Mesothelial cell of epicardium (in vitro differentiated cells): ENCODE data around the gene EEF1AKMT3. TPM values are rescaled to one million over a fixed set of nuclear protein-coding genes. Genes with fewer than 3 reads are reported as not detected.
A peak's percentile ranks its signal among the peaks of the same experiment; 100 is the strongest.

Experiments
- DNase-seq, 2 experiments: peaks; one replicate each; pipeline ENCODE4 v3.0.0; 2021; ENCODE audit warnings: low spot score in 2 of 2; ENCODE audit not compliant: unreplicated experiment in 2 of 2
- H3K27ac Mint-ChIP-seq: 2 replicates; pipeline ENCODE4 v1.8.0; 2021; ENCODE audit warnings: mixed read lengths
- H3K27me3 Mint-ChIP-seq: 2 replicates; pipeline ENCODE4 v1.8.0; 2021; ENCODE audit warnings: low read depth, mixed read lengths
- H3K36me3 Mint-ChIP-seq: 2 replicates; pipeline ENCODE4 v1.8.0; 2021; ENCODE audit warnings: mixed read lengths
- H3K4me1 Mint-ChIP-seq: 2 replicates; pipeline ENCODE4 v1.8.0; 2021; ENCODE audit warnings: mixed read lengths
- H3K4me3 Mint-ChIP-seq: 2 replicates; pipeline ENCODE4 v1.8.0; 2021; ENCODE audit warnings: mild to moderate bottlenecking, moderate library complexity, mixed read lengths
- H3K9me3 Mint-ChIP-seq: 2 replicates; pipeline ENCODE4 v1.8.0; 2021; ENCODE audit warnings: mixed read lengths
- total RNA-seq: library from RNA; stranded (reverse); gene quantifications from 3 replicates; pipeline ENCODE4 v1.2.1, GENCODE V29; 2021
- TF ChIP-seq, protein P1 (sequence below): fragments of 200-600 bp; sonication (generic); IDR thresholded peaks from one replicate; pipeline ENCODE4 v1.5.0; 2021; ENCODE audit warnings: antibody characterized with exemption; ENCODE audit not compliant: unreplicated experiment

Gene EEF1AKMT3
- total RNA-seq, 1 donor from 2014 or later, result 8.7 TPM

DNA sequence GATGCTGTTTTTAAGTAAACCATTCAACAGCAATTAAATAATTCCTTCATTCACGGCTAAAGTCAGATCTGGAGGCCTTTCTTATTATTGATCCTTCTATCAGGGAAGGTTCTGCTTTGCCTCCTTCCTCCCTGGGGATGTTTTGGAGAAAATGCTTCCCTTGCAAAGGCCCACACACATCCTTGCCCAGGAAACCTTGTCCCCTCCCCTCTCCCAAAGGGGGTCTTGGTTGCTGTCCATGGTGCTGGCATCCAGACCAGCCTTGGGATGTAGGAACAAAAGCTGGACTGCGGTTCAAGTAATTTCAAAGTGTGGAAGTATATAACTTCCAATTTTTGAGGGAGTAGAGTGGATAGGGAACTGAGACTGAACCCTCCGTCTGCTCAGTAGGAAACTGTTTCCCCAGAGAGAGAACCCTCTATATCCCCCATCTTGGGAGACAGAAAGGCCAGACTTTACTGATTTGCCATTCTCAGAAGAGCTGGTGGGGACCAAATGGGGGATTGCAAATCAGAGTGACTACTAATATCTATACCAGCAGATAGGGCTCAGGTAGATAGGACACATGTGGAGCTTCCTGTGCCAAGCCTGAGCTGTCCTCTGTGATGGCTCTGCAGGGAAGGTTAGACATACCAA, 11.9 kb upstream of the EEF1AKMT3 start:
- Mint-ChIP-seq H3K4me3 (no peak overlapping the region), H3K36me3 (peaks cover 7% of the 10 kb centered on the region), H3K27me3 (peaks cover 91% of the 10 kb centered on the region), H3K27ac (no peak overlapping the region), H3K4me1 (peaks cover 20% of the 10 kb centered on the region), H3K9me3 (no peaks in the 10 kb centered on the region)
- TF ChIP-seq, protein P1, sequence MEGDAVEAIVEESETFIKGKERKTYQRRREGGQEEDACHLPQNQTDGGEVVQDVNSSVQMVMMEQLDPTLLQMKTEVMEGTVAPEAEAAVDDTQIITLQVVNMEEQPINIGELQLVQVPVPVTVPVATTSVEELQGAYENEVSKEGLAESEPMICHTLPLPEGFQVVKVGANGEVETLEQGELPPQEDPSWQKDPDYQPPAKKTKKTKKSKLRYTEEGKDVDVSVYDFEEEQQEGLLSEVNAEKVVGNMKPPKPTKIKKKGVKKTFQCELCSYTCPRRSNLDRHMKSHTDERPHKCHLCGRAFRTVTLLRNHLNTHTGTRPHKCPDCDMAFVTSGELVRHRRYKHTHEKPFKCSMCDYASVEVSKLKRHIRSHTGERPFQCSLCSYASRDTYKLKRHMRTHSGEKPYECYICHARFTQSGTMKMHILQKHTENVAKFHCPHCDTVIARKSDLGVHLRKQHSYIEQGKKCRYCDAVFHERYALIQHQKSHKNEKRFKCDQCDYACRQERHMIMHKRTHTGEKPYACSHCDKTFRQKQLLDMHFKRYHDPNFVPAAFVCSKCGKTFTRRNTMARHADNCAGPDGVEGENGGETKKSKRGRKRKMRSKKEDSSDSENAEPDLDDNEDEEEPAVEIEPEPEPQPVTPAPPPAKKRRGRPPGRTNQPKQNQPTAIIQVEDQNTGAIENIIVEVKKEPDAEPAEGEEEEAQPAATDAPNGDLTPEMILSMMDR, result no peak
- DNase-seq, result peak in 1 of 2 experiments; percentile 45

DNA sequence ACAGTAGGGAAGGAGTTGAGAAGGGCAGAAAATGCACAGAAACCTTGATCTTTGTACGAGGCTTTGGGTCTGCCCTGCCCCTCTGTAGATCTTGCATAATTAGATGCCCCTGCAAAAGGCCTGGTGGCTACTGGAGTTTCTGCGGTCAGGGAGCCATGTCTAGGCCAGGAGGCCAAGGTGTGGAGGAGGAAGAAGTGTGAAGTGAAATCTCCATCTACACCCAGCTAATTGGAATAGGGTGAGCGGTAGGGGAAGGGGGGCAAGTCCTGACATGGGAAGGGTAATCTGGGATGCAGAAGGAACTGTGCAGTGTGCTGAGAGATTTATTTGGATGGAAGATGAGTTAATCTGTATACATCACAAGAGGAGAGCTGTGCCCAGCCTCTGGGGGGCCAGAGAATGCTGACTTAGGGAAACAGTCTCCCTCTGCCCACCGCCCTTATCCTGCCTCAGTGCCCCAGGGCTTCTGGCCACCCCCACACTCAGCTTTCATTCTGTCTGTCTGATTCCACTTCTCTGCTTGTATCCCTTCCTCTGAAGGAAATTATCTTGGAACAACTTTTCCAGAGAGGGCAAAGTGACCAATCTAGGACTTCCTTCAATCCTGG, 10.9 kb upstream of the EEF1AKMT3 start:
- Mint-ChIP-seq H3K36me3 (peaks cover 7% of the 10 kb centered on the region), H3K27me3 (peaks cover 93% of the 10 kb centered on the region), H3K4me3 (no peak overlapping the region), H3K9me3 (no peaks in the 10 kb centered on the region), H3K4me1 (peaks cover 20% of the 10 kb centered on the region), H3K27ac (no peak overlapping the region)
- no peak for DNase-seq
- TF ChIP-seq, protein P1, result no peak

DNA sequence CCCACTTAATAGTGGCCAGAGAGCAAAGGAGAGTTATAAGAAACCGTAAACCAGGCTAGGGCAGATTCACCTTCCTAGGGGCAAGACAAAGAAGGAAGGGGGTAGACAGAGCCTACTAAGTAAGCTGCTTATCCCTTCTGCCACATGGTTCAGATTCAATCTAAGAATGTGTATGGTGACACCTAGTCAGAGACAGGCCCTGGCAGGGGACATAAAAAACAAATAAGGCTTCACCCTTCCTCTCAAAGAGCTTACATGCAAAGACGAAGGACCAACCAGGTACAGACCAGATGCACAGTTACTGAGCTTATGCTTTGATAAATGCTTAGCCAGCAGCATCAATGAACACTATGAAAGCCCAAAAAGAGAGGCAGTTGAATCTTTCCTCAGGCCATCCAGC, 10.0 kb upstream of the EEF1AKMT3 start:
- no peak for DNase-seq
- H3K9me3 Mint-ChIP-seq, result no peaks in the 10 kb centered on the region
- H3K27me3 Mint-ChIP-seq, result peaks cover 96% of the 10 kb centered on the region
- no peak overlapping the region for H3K4me3 Mint-ChIP-seq
- H3K4me1 Mint-ChIP-seq, result peaks cover 22% of the 10 kb centered on the region
- H3K27ac Mint-ChIP-seq, result no peak overlapping the region
- peaks cover 7% of the 10 kb centered on the region for H3K36me3 Mint-ChIP-seq
- TF ChIP-seq, protein P1, result no peak

DNA sequence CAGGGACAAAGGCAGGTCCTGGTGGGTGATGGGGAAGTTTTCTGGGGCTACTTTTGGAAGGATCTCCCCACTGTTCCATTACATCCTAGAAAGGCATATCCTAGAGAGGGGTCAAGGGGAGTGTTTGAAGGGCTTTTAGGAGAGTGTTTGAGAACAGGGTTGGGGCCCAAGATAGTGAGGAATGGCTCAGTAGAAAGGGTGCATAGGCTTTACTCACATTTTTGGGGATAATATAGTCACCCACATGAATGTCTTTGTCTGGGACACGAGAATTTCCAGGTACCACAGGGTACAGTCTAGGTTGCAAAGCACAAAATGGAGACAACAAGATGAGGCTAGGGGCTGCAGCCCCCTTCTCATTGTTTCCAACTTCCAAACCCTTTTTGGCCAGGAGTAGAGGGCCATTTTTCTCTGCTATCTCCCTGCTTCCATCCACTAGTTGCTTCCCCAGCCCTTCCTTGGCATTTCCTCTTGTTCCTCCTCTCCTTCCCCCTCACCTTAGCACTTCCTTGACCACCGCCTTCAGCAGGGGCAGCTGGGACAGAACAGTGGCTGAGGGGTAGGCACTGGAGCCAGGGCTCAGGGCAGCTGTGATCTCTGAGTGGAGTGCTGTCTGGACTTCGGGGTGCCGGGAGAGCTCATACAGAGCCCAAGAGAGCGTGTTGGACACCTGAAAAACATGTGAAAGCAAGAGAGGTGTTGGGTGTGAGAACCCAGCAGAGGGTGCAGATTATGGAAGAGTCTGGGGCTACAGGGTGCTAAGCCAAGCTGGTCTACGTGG, 8.3 kb upstream of the EEF1AKMT3 start:
- no peak for DNase-seq
- peaks cover 93% of the 10 kb centered on the region for H3K27me3 Mint-ChIP-seq
- peaks cover 22% of the 10 kb centered on the region for H3K4me1 Mint-ChIP-seq
- TF ChIP-seq, protein P1, result no peak
- no peak overlapping the region for H3K4me3 Mint-ChIP-seq
- H3K27ac Mint-ChIP-seq, result no peak overlapping the region
- no peaks in the 10 kb centered on the region for H3K9me3 Mint-ChIP-seq
- H3K36me3 Mint-ChIP-seq, result peaks cover 6% of the 10 kb centered on the region

DNA sequence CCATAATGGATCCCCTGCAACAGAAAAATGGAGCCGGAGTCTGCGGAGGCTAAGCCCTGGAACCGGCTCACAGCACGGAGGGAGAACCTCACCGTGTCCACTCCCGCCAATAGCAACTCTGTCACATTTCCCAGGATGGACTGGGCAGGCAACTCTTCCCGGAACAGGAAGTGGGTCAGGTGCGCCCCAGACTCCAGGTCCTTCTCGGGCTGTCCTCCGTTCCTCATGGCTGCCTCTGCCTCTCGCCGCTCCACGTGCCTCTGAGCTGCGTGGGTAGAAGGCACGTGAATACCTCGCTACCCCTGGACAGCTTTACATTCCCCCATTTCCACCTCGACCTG, 7.8 kb upstream of the EEF1AKMT3 start:
- Mint-ChIP-seq H3K27me3 (peaks cover 87% of the 10 kb centered on the region), H3K9me3 (no peaks in the 10 kb centered on the region), H3K36me3 (peaks cover 6% of the 10 kb centered on the region), H3K27ac (no peak overlapping the region), H3K4me1 (peaks cover 22% of the 10 kb centered on the region), H3K4me3 (peak overlapping the region; percentile 34)
- DNase-seq, result no peak
- TF ChIP-seq, protein P1, result no peak
